HG02852 (cell line): ENCODE measurements around the gene SMURF1.

Experiments used
- ATAC-seq: cut with Tn5 transposase; IDR thresholded peaks from one replicate; pipeline ENCODE4 v1.9.1; 2021; ENCODE audit warnings: mild to moderate bottlenecking, moderate library complexity; ENCODE audit not compliant: unreplicated experiment

Gene SMURF1

GRCh38 chr7:99141841-99142726 lies 1.8 kb downstream of the SMURF1 start:
- ATAC-seq = no peak

- no peak for ATAC-seq
Measured at GRCh38 chr7:99141334-99141733, 2.6 kb downstream of the SMURF1 start.

- no peak for ATAC-seq
Measured at GRCh38 chr7:99140813-99141212, 3.1 kb downstream of the SMURF1 start.

GRCh38 chr7:99139036-99139435 lies 4.9 kb downstream of the SMURF1 start:
- no peak for ATAC-seq

GRCh38 chr7:99137411-99138180 lies 6.3 kb downstream of the SMURF1 start:
- ATAC-seq = no peak

- no peak for ATAC-seq
Measured at GRCh38 chr7:99135938-99136337, 8.0 kb downstream of the SMURF1 start.

- ATAC-seq = no peak
Measured at GRCh38 chr7:99133766-99134564, 9.9 kb downstream of the SMURF1 start.

GRCh38 chr7:99132595-99133321 lies 11.2 kb downstream of the SMURF1 start:
- no peak for ATAC-seq

- ATAC-seq = no peak
Measured at GRCh38 chr7:99131290-99131689, 12.6 kb downstream of the SMURF1 start.

- no peak for ATAC-seq
Measured at GRCh38 chr7:99129536-99129935, 14.4 kb downstream of the SMURF1 start.

GRCh38 chr7:99129001-99129400 lies 14.9 kb downstream of the SMURF1 start:
- ATAC-seq = no peak

- ATAC-seq = no peak
Measured at GRCh38 chr7:99128076-99128950, 15.6 kb downstream of the SMURF1 start.

GRCh38 chr7:99127636-99128035 lies 16.3 kb downstream of the SMURF1 start:
- ATAC-seq = no peak

GRCh38 chr7:99126921-99127553 lies 16.9 kb downstream of the SMURF1 start:
- no peak for ATAC-seq

GRCh38 chr7:99125505-99125865 lies 18.4 kb downstream of the SMURF1 start:
- no peak for ATAC-seq

- ATAC-seq = no peak
Measured at GRCh38 chr7:99124751-99125504, 19.0 kb downstream of the SMURF1 start.

GRCh38 chr7:99124236-99124635 lies 19.7 kb downstream of the SMURF1 start:
- ATAC-seq = no peak

GRCh38 chr7:99123571-99124033 lies 20.3 kb downstream of the SMURF1 start:
- ATAC-seq = no peak
